Stimulated activated CD8-positive, alpha-beta memory T cell treated with anti-CD3 and anti-CD28 coated beads, Interleukin-2, amount 100 ng/mL, for 48 hours (primary cell): Measurements from ENCODE around the gene RASA2.
"Not testable (repeated sequence)": the region's sequence is repeated elsewhere in the genome, so short reads cannot be mapped to it uniquely, and the experiment has no call there.

Experiments used
- DNase-seq, 2 donors: peaks; one replicate each; pipeline ENCODE4 v3.0.0-alpha.2; 2020; ENCODE audit warnings: low read depth in 2 of 2

The RASA2 gene

GRCh38 chr3:141575879-141576743 is 89.3 kb downstream of the RASA2 start:
- no peak for DNase-seq

GRCh38 chr3:141576744-141577052 is 89.9 kb downstream of the RASA2 start:
- DNase-seq, result no peak

- DNase-seq, result no peak
Measured at GRCh38 chr3:141578202-141578973, 91.6 kb downstream of the RASA2 start.

- DNase-seq, result no peak
Measured at GRCh38 chr3:141594357-141594756, 107.5 kb downstream of the RASA2 start.

- no peak for DNase-seq
Measured at GRCh38 chr3:141597931-141598330, 111.1 kb downstream of the RASA2 start.

- no peak for DNase-seq
Measured at GRCh38 chr3:141600331-141600730, 113.5 kb downstream of the RASA2 start.

- DNase-seq, result no peak
Measured at GRCh38 chr3:141602706-141603105, 115.9 kb downstream of the RASA2 start.

- no peak for DNase-seq
Measured at GRCh38 chr3:141603473-141604035, 116.7 kb downstream of the RASA2 start.

GRCh38 chr3:141605883-141606282 is 119.1 kb downstream of the RASA2 start:
- no peak for DNase-seq

- DNase-seq, result no peak
Measured at GRCh38 chr3:141608438-141608837, 121.6 kb downstream of the RASA2 start.

GRCh38 chr3:141610939-141611338 is 124.1 kb downstream of the RASA2 start:
- DNase-seq, result no peak

- no peak for DNase-seq
Measured at GRCh38 chr3:141618103-141618910, 131.5 kb downstream of the RASA2 start.

GRCh38 chr3:141618938-141619337 is 132.1 kb downstream of the RASA2 start:
- DNase-seq, result no peak

GRCh38 chr3:141619450-141619849 is 132.6 kb downstream of the RASA2 start:
- DNase-seq, result no peak

- DNase-seq, result no peak
Measured at GRCh38 chr3:141623691-141624090, 136.9 kb downstream of the RASA2 start.

- no peak for DNase-seq
Measured at GRCh38 chr3:141625506-141625905, 138.7 kb downstream of the RASA2 start.

- DNase-seq, result not testable (repeated sequence)
Measured at GRCh38 chr3:141628334-141628733, 141.5 kb downstream of the RASA2 start.

- DNase-seq, result not testable (repeated sequence)
Measured at GRCh38 chr3:141628868-141629441, 142.1 kb downstream of the RASA2 start.

- no peak for DNase-seq
Measured at GRCh38 chr3:141629976-141630375, 143.1 kb downstream of the RASA2 start.

- DNase-seq, result no peak
Measured at GRCh38 chr3:141632779-141633374, 146.1 kb downstream of the RASA2 start.

- no peak for DNase-seq
Measured at GRCh38 chr3:141642215-141642614, 155.4 kb downstream of the RASA2 start.
